GM13977 (cell line): ENCODE measurements around the gene MEST.
"Not testable (repeated sequence)": the region's sequence is repeated elsewhere in the genome, so short reads cannot be mapped to it uniquely, and the experiment has no call there.

Experiments
- DNase-seq: peaks from one replicate; pipeline ENCODE4 v3.0.0; 2012; ENCODE audit warnings: low spot score
- CTCF ChIP-seq: IDR thresholded peaks from 2 replicates; pipeline ENCODE4 v1.5.1; 2012; ENCODE audit warnings: mild to moderate bottlenecking, control low read depth; ENCODE audit not compliant: insufficient read depth; ENCODE audit errors: extremely low read depth, missing control alignments
- in situ Hi-C: fragments of 300-500 bp; cut with MboI; formaldehyde crosslinking; loops from one replicate; pipeline ENCODE4 v1.12.0; 2022; ENCODE audit warnings: low sequenced_read_pairs, low pct_unique_long_range_greater_than_20kb, mixed read lengths, inconsistent platforms; ENCODE audit not compliant: unreplicated experiment

MEST gene

GRCh38 chr7:130494431-130494858 lies 2.6 kb downstream of the MEST start:
- no peak for TF ChIP-seq CTCF
- in situ Hi-C loops: no loop called here
- no peak for DNase-seq

- no peak for DNase-seq
- TF ChIP-seq CTCF: no peak
- in situ Hi-C loops: no loop called here
These were observed 8.6 kb downstream of the MEST start for GRCh38 chr7:130500463-130500862.

- DNase-seq: no peak
- in situ Hi-C loops: no loop called here
- TF ChIP-seq CTCF: no peak
These were observed 9.0 kb downstream of the MEST start for GRCh38 chr7:130500910-130501309.

- DNase-seq: no peak
- TF ChIP-seq CTCF: no peak
- in situ Hi-C loops: no loop called here
These were observed 13.9 kb downstream of the MEST start for GRCh38 chr7:130505753-130506152.

GRCh38 chr7:130506358-130506757 lies 14.5 kb downstream of the MEST start:
- no peak for TF ChIP-seq CTCF
- in situ Hi-C loops: no loop called here
- DNase-seq: no peak

GRCh38 chr7:130512038-130512437 lies 20.2 kb downstream of the MEST start:
- DNase-seq, in situ Hi-C loops: not testable (repeated sequence)

- no peak for DNase-seq
- in situ Hi-C loops: no loop called here
- TF ChIP-seq CTCF: no peak
These were observed 21.6 kb downstream of the MEST start for GRCh38 chr7:130513447-130513846.
